ENCODE measurements around the gene OGFOD2. TPM values are rescaled to one million over a fixed set of nuclear protein-coding genes. Genes with fewer than 3 reads are reported as not detected.

OGFOD2 gene
- total RNA-seq, 1 experiment from 2014 or later: 17.5 TPM

- POLR2A ChIA-PET: interaction anchor here (0.9 kb wide), 1 partner anchor 17 kb away, joined by 3 read pairs; no protein-coding TSS in a partner anchor
These were observed 45.9 kb upstream of the OGFOD2 start for GRCh38 chr12:122929148-122929538.

DNA sequence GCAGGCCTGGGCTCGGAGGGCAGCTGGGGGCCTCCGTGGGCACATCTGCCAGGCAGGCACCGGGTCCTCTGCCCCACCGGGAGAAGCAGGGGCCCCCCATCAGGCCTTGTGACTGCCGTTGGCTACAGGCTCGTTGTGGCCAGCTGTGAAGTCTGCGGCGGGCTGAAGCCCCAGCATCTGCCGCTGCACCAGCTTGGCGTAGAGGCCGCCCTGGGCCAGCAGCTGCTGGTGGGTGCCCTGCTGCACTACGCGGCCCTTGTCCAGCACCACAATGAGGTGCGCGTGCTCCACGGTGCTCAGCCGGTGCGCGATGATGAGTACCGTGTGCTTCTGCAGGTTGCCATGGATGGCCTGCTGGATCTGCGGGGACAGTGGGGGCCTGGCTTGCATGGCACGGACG is 45.2 kb upstream of the OGFOD2 start:
- Mint-ChIP-seq H3K4me1 (ENCODE audit: insufficient read depth, unreplicated experiment) (peaks cover 5% of the 10 kb centered on the region), H3K9me3 (ENCODE audit: unreplicated experiment) (no peaks in the 10 kb centered on the region), H3K4me3 (ENCODE audit: unreplicated experiment) (no peak overlapping the region), H3K27ac (ENCODE audit: low read depth, unreplicated experiment) (no peak overlapping the region), H3K36me3 (ENCODE audit: insufficient read depth, unreplicated experiment) (peaks cover 5% of the 10 kb centered on the region), H3K27me3 (ENCODE audit: insufficient read depth, unreplicated experiment) (no peaks in the 10 kb centered on the region)
- DNase-seq (ENCODE audit: unreplicated experiment): no peak
- ChIA-PET POLR2A (interaction anchor here (0.9 kb wide), 1 partner anchor 17 kb away, joined by 3 read pairs; no protein-coding TSS in a partner anchor), CTCF (interaction anchor here (0.6 to 0.7 kb wide), 2 partner anchors 11 to 17 kb away, joined by 4 to 7 read pairs; no protein-coding TSS in a partner anchor)
- BruUV-seq (replicated peaks): no TSS peak
- TF ChIP-seq, protein P1, sequence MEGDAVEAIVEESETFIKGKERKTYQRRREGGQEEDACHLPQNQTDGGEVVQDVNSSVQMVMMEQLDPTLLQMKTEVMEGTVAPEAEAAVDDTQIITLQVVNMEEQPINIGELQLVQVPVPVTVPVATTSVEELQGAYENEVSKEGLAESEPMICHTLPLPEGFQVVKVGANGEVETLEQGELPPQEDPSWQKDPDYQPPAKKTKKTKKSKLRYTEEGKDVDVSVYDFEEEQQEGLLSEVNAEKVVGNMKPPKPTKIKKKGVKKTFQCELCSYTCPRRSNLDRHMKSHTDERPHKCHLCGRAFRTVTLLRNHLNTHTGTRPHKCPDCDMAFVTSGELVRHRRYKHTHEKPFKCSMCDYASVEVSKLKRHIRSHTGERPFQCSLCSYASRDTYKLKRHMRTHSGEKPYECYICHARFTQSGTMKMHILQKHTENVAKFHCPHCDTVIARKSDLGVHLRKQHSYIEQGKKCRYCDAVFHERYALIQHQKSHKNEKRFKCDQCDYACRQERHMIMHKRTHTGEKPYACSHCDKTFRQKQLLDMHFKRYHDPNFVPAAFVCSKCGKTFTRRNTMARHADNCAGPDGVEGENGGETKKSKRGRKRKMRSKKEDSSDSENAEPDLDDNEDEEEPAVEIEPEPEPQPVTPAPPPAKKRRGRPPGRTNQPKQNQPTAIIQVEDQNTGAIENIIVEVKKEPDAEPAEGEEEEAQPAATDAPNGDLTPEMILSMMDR (IDR thresholded peaks at IDR 0.05; ENCODE audit: unreplicated experiment): no peak
- intact Hi-C loops (cut with micrococcal nuclease): no loop called here

More at GRCh38 chr12:122929148-122929538, 45.9 kb upstream of the OGFOD2 start:
- H3K27me3 Mint-ChIP-seq (ENCODE audit: insufficient read depth, unreplicated experiment): no peaks in the 10 kb centered on the region
- H3K4me3 Mint-ChIP-seq (ENCODE audit: unreplicated experiment): no peak overlapping the region
- TF ChIP-seq, protein P1 (IDR thresholded peaks at IDR 0.05; ENCODE audit: unreplicated experiment): no peak
- no peaks in the 10 kb centered on the region for H3K9me3 Mint-ChIP-seq (ENCODE audit: unreplicated experiment)
- CTCF ChIA-PET: no interaction called here
- H3K27ac Mint-ChIP-seq (ENCODE audit: low read depth, unreplicated experiment): no peak overlapping the region
- H3K4me1 Mint-ChIP-seq (ENCODE audit: insufficient read depth, unreplicated experiment): peaks cover 5% of the 10 kb centered on the region
- H3K36me3 Mint-ChIP-seq (ENCODE audit: insufficient read depth, unreplicated experiment): peaks cover 5% of the 10 kb centered on the region
- no TSS peak for BruUV-seq (replicated peaks)
- intact Hi-C loops (cut with micrococcal nuclease): no loop called here
- no peak for DNase-seq (ENCODE audit: unreplicated experiment)

DNA sequence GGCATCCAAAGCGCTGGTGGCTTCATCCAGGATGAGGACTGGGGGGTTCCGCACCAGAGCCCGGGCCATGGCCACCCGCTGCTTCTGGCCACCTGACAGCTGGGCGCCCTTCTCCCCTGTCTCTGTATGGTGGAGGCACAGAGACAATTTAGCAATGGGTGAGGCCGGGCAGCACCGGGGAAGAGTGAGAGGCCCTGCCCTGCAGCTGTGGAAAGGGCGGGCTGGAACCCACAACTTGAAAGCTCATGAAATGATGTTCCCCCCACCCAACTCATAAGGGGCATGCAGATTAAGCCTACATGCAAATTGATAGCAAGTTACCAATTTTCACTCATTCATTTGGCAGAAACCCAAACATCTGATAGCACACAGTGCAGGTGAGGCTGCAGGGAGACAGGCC is 42.8 kb upstream of the OGFOD2 start:
- H3K36me3 Mint-ChIP-seq (ENCODE audit: insufficient read depth, unreplicated experiment): peaks cover 5% of the 10 kb centered on the region
- no TSS peak for BruUV-seq (replicated peaks)
- ChIA-PET POLR2A (interaction anchor here (0.8 to 1.1 kb wide), 2 partner anchors 13 to 36 kb away, joined by 3 to 4 read pairs; partner anchors contain the start of gene VPS37B), CTCF (no interaction called here)
- TF ChIP-seq, protein P1 (IDR thresholded peaks at IDR 0.05; ENCODE audit: unreplicated experiment): no peak
- no peaks in the 10 kb centered on the region for H3K4me1 Mint-ChIP-seq (ENCODE audit: insufficient read depth, unreplicated experiment)
- no peaks in the 10 kb centered on the region for H3K9me3 Mint-ChIP-seq (ENCODE audit: unreplicated experiment)
- H3K27ac Mint-ChIP-seq (ENCODE audit: low read depth, unreplicated experiment): no peak overlapping the region
- no peak overlapping the region for H3K4me3 Mint-ChIP-seq (ENCODE audit: unreplicated experiment)
- H3K27me3 Mint-ChIP-seq (ENCODE audit: insufficient read depth, unreplicated experiment): no peaks in the 10 kb centered on the region
- DNase-seq (ENCODE audit: unreplicated experiment): no peak
- intact Hi-C loops (cut with micrococcal nuclease): no loop called here

GRCh38 chr12:122934722-122935121 is 40.3 kb upstream of the OGFOD2 start:
- Mint-ChIP-seq H3K27ac (ENCODE audit: low read depth, unreplicated experiment) (no peak overlapping the region), H3K9me3 (ENCODE audit: unreplicated experiment) (no peaks in the 10 kb centered on the region), H3K4me3 (ENCODE audit: unreplicated experiment) (no peak overlapping the region), H3K27me3 (ENCODE audit: insufficient read depth, unreplicated experiment) (no peaks in the 10 kb centered on the region), H3K36me3 (ENCODE audit: insufficient read depth, unreplicated experiment) (peaks cover 5% of the 10 kb centered on the region), H3K4me1 (ENCODE audit: insufficient read depth, unreplicated experiment) (peaks cover 6% of the 10 kb centered on the region)
- intact Hi-C loops (cut with micrococcal nuclease): no loop called here
- no TSS peak for BruUV-seq (replicated peaks)
- ChIA-PET POLR2A (no interaction called here), CTCF (no interaction called here)
- TF ChIP-seq, protein P1 (IDR thresholded peaks at IDR 0.05; ENCODE audit: unreplicated experiment): no peak
- no peak for DNase-seq (ENCODE audit: unreplicated experiment)

All from MCF 10A (cell line).